H1 (cell line): Measurements from ENCODE around the gene TRAPPC2. TPM values are rescaled to one million over a fixed set of nuclear protein-coding genes. Genes with fewer than 3 reads are reported as not detected.

Experiments used
- CTCF ChIA-PET: fragments of 300-600 bp; sonication (Branson Sonifier 250); formaldehyde crosslinking; loops from one replicate; lab custom pipeline; 2021; ENCODE audit not compliant: partially characterized antibody; lab: Charles Lee
- POLR2A ChIA-PET: fragments of 300-600 bp; sonication (Branson Sonifier 250); formaldehyde crosslinking; loops from one replicate; lab custom pipeline; 2021; ENCODE audit warnings: inconsistent platforms; ENCODE audit not compliant: partially characterized antibody; lab: Charles Lee
- DNase-seq, 2 experiments: peaks; one replicate each; pipeline versions ENCODE4 v3.0.0 to v3.0.0-alpha.2; 2010 to 2022; ENCODE audit warnings: low spot score in 2 of 2, low read depth in 1 of 2, mixed read lengths in 1 of 2
- FAIRE-seq: peaks from 2 replicates; lab custom pipeline; 2011; peaks lifted over from hg19 to GRCh38; lab: Jason Lieb, UNC
- H2AFZ ChIP-seq: 2 replicates; pipeline ENCODE4 v1.8.1; 2012; ENCODE audit warnings: low read length, inconsistent platforms
- H2AK5ac ChIP-seq: 2 replicates; pipeline ENCODE4 v1.6.1; 2013; ENCODE audit warnings: low read depth, low read length
- H2BK120ac ChIP-seq: replicated peaks from 2 replicates; pipeline ENCODE3; 2013; ENCODE audit warnings: low read depth, low read length, inconsistent platforms
- H2BK12ac ChIP-seq: 2 replicates; pipeline ENCODE4 v1.6.1; 2013; ENCODE audit warnings: low read depth, low read length
- H2BK15ac ChIP-seq: 2 replicates; pipeline ENCODE4 v1.6.1; 2013; ENCODE audit warnings: low read length
- H2BK20ac ChIP-seq: 2 replicates; pipeline ENCODE4 v1.6.1; 2013; ENCODE audit warnings: low read length
- H2BK5ac ChIP-seq: 2 replicates; pipeline ENCODE4 v1.6.1; 2013; ENCODE audit warnings: low read depth, low read length
- H3K14ac ChIP-seq: 2 replicates; pipeline ENCODE4 v1.6.1; 2013; ENCODE audit warnings: inconsistent platforms; ENCODE audit not compliant: insufficient read length
- H3K18ac ChIP-seq: 2 replicates; pipeline ENCODE4 v1.6.1; 2013; ENCODE audit warnings: low read length; ENCODE audit errors: extremely low read depth
- H3K23ac ChIP-seq: 2 replicates; pipeline ENCODE4 v1.6.1; 2013; ENCODE audit warnings: inconsistent platforms; ENCODE audit not compliant: insufficient read length
- H3K23me2 ChIP-seq: 2 replicates; pipeline ENCODE4 v1.6.1; 2013; ENCODE audit warnings: low read depth, low read length
- H3K27ac ChIP-seq: 2 replicates; pipeline ENCODE4 v1.6.1; 2011; ENCODE audit warnings: low read depth, low read length, inconsistent platforms
- H3K27me3 ChIP-seq, 4 experiments: replicated peaks in 1 of 4; 1 replicate in 1 of 4; 2 replicates in 3 of 4; pipeline versions ENCODE4 v1.6.1 to v1.8.1; 2011 to 2013; ENCODE audit warnings: low read length in 3 of 4, mild to moderate bottlenecking in 3 of 4, inconsistent platforms in 2 of 4, mixed read lengths in 2 of 4, moderate library complexity in 1 of 4; ENCODE audit not compliant: control insufficient read depth in 3 of 4, insufficient read depth in 3 of 4; ENCODE audit errors: extremely low read depth in 1 of 4
- H3K36me3 ChIP-seq, 4 experiments: 2 replicates each; pipeline versions ENCODE4 v1.6.1 to v1.8.1; 2011 to 2013; ENCODE audit warnings: mild to moderate bottlenecking in 4 of 4, low read length in 3 of 4, moderate library complexity in 2 of 4, control low read depth in 1 of 4, inconsistent platforms in 1 of 4; ENCODE audit not compliant: insufficient read depth in 4 of 4, control insufficient read depth in 2 of 4
- H3K4ac ChIP-seq: replicated peaks from 2 replicates; pipeline ENCODE3; 2013; ENCODE audit warnings: low read length, low read depth, mixed read lengths, inconsistent platforms; ENCODE audit not compliant: insufficient read length
- H3K4me1 ChIP-seq, 4 experiments: replicated peaks in 1 of 4; 1 replicate in 1 of 4; 2 replicates in 3 of 4; pipeline versions ENCODE4 v1.6.1 to v1.8.1; 2011 to 2013; ENCODE audit warnings: low read length in 3 of 4, inconsistent platforms in 2 of 4, mixed read lengths in 1 of 4; ENCODE audit not compliant: insufficient read depth in 4 of 4, control insufficient read depth in 3 of 4
- H3K4me2 ChIP-seq, 2 experiments: 2 replicates each; pipeline versions ENCODE4 v1.6.1 to v1.8.1; 2011 to 2013; ENCODE audit warnings: low read depth in 2 of 2, low read length in 2 of 2, control low read depth in 1 of 2, inconsistent platforms in 1 of 2, mild to moderate bottlenecking in 1 of 2; ENCODE audit not compliant: insufficient read depth in 1 of 2
- H3K4me3 ChIP-seq, 4 experiments: fragments of 200-600, 300-600 bp in 1 of 4; sonication (generic), shearing (Covaris generic), sonication (Bioruptor Twin) in 1 of 4; 2 replicates each; pipeline versions ENCODE4 v1.5.1 to v1.8.1; 2011 to 2016; ENCODE audit warnings: low read length in 4 of 4, low read depth in 3 of 4, control low read depth in 2 of 4, inconsistent platforms in 2 of 4, mild to moderate bottlenecking in 2 of 4, mixed read lengths in 1 of 4, moderate library complexity in 1 of 4; ENCODE audit not compliant: insufficient read depth in 2 of 4; ENCODE audit errors: extremely low read depth in 1 of 4
- H3K56ac ChIP-seq: replicated peaks from 2 replicates; pipeline ENCODE3; 2013; ENCODE audit warnings: low read depth, mild to moderate bottlenecking, mixed read lengths, low read length, inconsistent platforms; ENCODE audit not compliant: insufficient read length
- H3K79me1 ChIP-seq: 2 replicates; pipeline ENCODE4 v1.6.1; 2013; ENCODE audit warnings: low read depth, low read length, control low read depth
- H3K79me2 ChIP-seq, 2 experiments: 2 replicates each; pipeline versions ENCODE4 v1.6.1 to v1.8.1; 2012 to 2013; ENCODE audit warnings: low read length in 2 of 2, mild to moderate bottlenecking in 2 of 2, inconsistent platforms in 1 of 2; ENCODE audit not compliant: insufficient read depth in 2 of 2, control insufficient read depth in 1 of 2
- H3K9ac ChIP-seq, 4 experiments: replicated peaks in 1 of 4; 1 replicate in 1 of 4; 2 replicates in 3 of 4; pipeline versions ENCODE4 v1.6.1 to v1.8.1; 2011 to 2013; ENCODE audit warnings: low read depth in 3 of 4, low read length in 3 of 4, control low read depth in 2 of 4, mild to moderate bottlenecking in 2 of 4, moderate library complexity in 2 of 4, inconsistent platforms in 1 of 4; ENCODE audit errors: extremely low read depth in 1 of 4
- H3K9me3 ChIP-seq, 2 experiments: 2 replicates each; pipeline versions ENCODE4 v1.6.1 to v1.8.1; 2012 to 2013; ENCODE audit warnings: mild to moderate bottlenecking in 2 of 2, moderate library complexity in 2 of 2, control low read depth in 1 of 2, inconsistent platforms in 1 of 2, low read depth in 1 of 2, low read length in 1 of 2, mixed read lengths in 1 of 2; ENCODE audit not compliant: insufficient read depth in 2 of 2
- H4K20me1 ChIP-seq, 2 experiments: replicated peaks in 1 of 2; 2 replicates each; pipeline versions ENCODE3 to v1.8.1; 2011 to 2013; ENCODE audit warnings: inconsistent platforms in 2 of 2, low read length in 2 of 2, mild to moderate bottlenecking in 1 of 2; ENCODE audit not compliant: insufficient read depth in 2 of 2, control insufficient read depth in 1 of 2
- H4K5ac ChIP-seq: 2 replicates; pipeline ENCODE4 v1.6.1; 2013; ENCODE audit warnings: low read length, low read depth, mixed read lengths, inconsistent platforms; ENCODE audit not compliant: insufficient read length
- H4K8ac ChIP-seq: 2 replicates; pipeline ENCODE4 v1.8.0; 2013; ENCODE audit warnings: mild to moderate bottlenecking, moderate library complexity, low read length, inconsistent platforms; ENCODE audit not compliant: insufficient read depth; ENCODE audit errors: extremely low read depth
- H4K91ac ChIP-seq: replicated peaks from 2 replicates; pipeline ENCODE3; 2013; ENCODE audit warnings: low read length, mixed read lengths, inconsistent platforms; ENCODE audit not compliant: insufficient read length
- BACH1 ChIP-seq: IDR thresholded peaks from 2 replicates; pipeline ENCODE4 v1.6.1; 2012; ENCODE audit warnings: low read length, improper control_type of control experiment
- BCL11A ChIP-seq, 2 experiments: IDR thresholded peaks; one replicate each; pipeline ENCODE4 v1.6.1; 2011; ENCODE audit warnings: low read depth in 2 of 2, low read length in 2 of 2, mild to moderate bottlenecking in 2 of 2
- KDM4A ChIP-seq: IDR thresholded peaks from one replicate; pipeline ENCODE4 v1.7.1; 2012; ENCODE audit warnings: low read depth, mild to moderate bottlenecking, moderate library complexity, low read length, inconsistent platforms; ENCODE audit not compliant: severe bottlenecking
- NANOG ChIP-seq: IDR thresholded peaks from 2 replicates; pipeline ENCODE4 v1.6.1; 2011; ENCODE audit warnings: low read length, low read depth, mild to moderate bottlenecking, inconsistent platforms; ENCODE audit not compliant: insufficient read depth, poor library complexity, severe bottlenecking
- POLR2AphosphoS5 ChIP-seq: IDR thresholded peaks from 2 replicates; pipeline ENCODE4 v1.6.1; 2011; ENCODE audit warnings: low read depth, low read length
- RNF2 ChIP-seq: fragments of 200-900, 300-1000 bp; sonication (generic); IDR thresholded peaks from 2 replicates; pipeline ENCODE4 v1.7.1; 2016; ENCODE audit warnings: borderline replicate concordance, low read depth, mild to moderate bottlenecking, antibody characterized with exemption, low read length; ENCODE audit not compliant: poor library complexity, severe bottlenecking; ENCODE audit errors: missing control alignments
- SP2 ChIP-seq: IDR thresholded peaks from 2 replicates; pipeline ENCODE4 v1.6.1; 2012; ENCODE audit warnings: mild to moderate bottlenecking, low read length, inconsistent platforms
- TAF1 ChIP-seq: IDR thresholded peaks from 2 replicates; pipeline ENCODE4 v1.6.1; 2011; ENCODE audit warnings: mild to moderate bottlenecking, low read depth, low read length
- WGBS, 2 experiments: shearing (Covaris generic) in 1 of 2; methylation state at CpG; one replicate each; pipeline versions ENCODE4 v1.1.6 to v1.1.7; 2013 to 2015; ENCODE audit warnings: low lambda C conversion rate in 2 of 2, mixed read lengths in 2 of 2, inconsistent platforms in 1 of 2, low coverage in 1 of 2, missing lambda C conversion rate in 1 of 2; ENCODE audit not compliant: insufficient replicate concordance in 2 of 2, insufficient coverage in 1 of 2, insufficient read length in 1 of 2; ENCODE audit errors: extremely low coverage in 1 of 2, missing lambda C conversion rate in 1 of 2; 5-methylcytosine and 5-hydroxymethylcytosine counted together
- polyA plus RNA-seq, 7 experiments: library from polyadenylated mRNA; depleted of rRNA in 3 of 7; stranded (reverse) in 5 of 7; unstranded in 2 of 7; fragments of >200 nt in 5 of 7; fragments of 200-250 nt in 2 of 7; gene quantifications; 1 replicate in 5 of 7; 2 replicates in 1 of 7; 4 replicates in 1 of 7; pipeline versions ENCODE4 v1.2.1 to v1.2.3, GENCODE V29; 2011 to 2013; ENCODE audit warnings: missing spikeins in 2 of 7, mixed read lengths in 2 of 7
- total RNA-seq: library from RNA; stranded (reverse); fragmentation: NEBNext Ultra II Directional; extraction: Animal tissue kit (Norgen Biotek cat#: 25700); gene quantifications from 2 replicates; pipeline ENCODE4 v1.2.1, GENCODE V29; 2021
- TF ChIP-seq, protein P1 (sequence below), 3 experiments: IDR thresholded peaks; 1 replicate in 2 of 3; 2 replicates in 1 of 3; pipeline versions ENCODE4 v1.5.1 to v1.6.1; 2011; ENCODE audit warnings: low read length in 3 of 3, mild to moderate bottlenecking in 3 of 3, inconsistent platforms in 2 of 3, low read depth in 1 of 3, moderate library complexity in 1 of 3; ENCODE audit not compliant: insufficient read depth in 1 of 3; ENCODE audit errors: control extremely low read depth in 1 of 3

The TRAPPC2 gene
- total and polyA plus RNA-seq, 2 of the 8 experiments (the other 6 are each of a cell fraction or from before 2014, with no cell fraction given), result 6.7 to 10.8 TPM

DNA sequence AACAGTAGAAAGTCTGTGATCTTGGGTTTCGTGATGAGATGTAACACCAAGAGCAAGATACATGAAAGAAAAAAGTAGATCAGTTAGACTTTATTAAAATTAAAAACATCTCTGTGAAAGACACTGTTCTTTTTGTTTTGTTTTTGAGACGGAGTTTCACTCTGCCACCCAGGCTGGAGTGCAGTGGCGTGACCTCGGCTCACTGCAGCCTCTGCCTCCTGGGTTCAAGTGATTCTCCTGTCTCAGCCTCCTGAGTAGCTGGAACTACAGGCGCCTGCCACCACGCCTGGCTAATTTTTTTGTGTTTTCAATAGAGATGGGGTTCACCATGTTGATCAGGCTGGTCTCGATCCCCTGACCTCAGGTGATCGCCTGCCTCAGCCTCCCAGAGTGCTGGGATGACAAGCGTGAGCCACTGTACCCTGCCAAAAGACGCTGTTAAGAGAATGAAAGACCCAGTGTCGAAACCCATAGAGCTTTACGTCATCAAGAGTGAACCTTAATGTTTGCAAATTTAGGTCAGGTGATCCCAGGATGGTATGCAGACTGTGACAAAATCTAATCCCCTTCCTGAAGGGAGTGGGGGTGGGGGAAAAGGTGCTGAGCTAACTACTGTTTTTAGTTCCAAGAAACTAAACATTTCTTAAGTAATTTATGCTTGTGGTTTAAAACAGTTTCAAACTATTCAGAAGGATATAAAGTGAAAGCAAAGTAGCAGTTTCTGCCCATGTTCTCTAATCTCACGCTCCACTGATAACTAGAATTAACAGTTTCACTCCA lies 8.2 kb upstream of the TRAPPC2 start:
- Histone ChIP-seq H3K4me3 (no peak overlapping the region), H2AK5ac (no peak overlapping the region), H2BK12ac (no peak overlapping the region), H3K9ac (no peak overlapping the region), H4K8ac (no peak overlapping the region), H3K9me3 (no peaks in the 10 kb centered on the region), H2BK15ac (no peak overlapping the region), H2BK5ac (no peak overlapping the region), H3K4me1 (peaks cover 0 to 4% (median 0%) of the 10 kb centered on the region in 4 experiments; a peak in 1 of 7 replicates), H3K56ac (no peak overlapping the region), H3K4me2 (no peak overlapping the region), H4K20me1 (no peaks in the 10 kb centered on the region), H4K91ac (no peak overlapping the region), H3K4ac (no peak overlapping the region), H3K23ac (no peak overlapping the region), H3K79me1 (no peaks in the 10 kb centered on the region), H3K27me3 (no peaks in the 10 kb centered on the region), H3K23me2 (no peaks in the 10 kb centered on the region), H3K18ac (no peak overlapping the region), H3K36me3 (peaks cover 2 to 40% (median 6%) of the 10 kb centered on the region in 4 experiments; a peak in 6 of 8 replicates), H4K5ac (no peak overlapping the region), H3K27ac (no peak overlapping the region), H2BK20ac (no peak overlapping the region), H2BK120ac (no peak overlapping the region), H2AFZ (no peak overlapping the region), H3K79me2 (no peaks in the 10 kb centered on the region), H3K14ac (no peak overlapping the region)
- WGBS, 2 experiments, result 90% methylated on average over 11 of the region's 13 CpGs; no CpG with 5 or more reads in 1 of the 2 experiments
- DNase-seq (no peak), FAIRE-seq (peak; percentile 52)
- ChIA-PET POLR2A (interaction anchor here (0.6 to 1.5 kb wide), 2 partner anchors 9 to 31 kb away, joined by 3 read pairs; no protein-coding TSS in a partner anchor), CTCF (interaction anchor here (1.1 kb wide), 1 partner anchor 93 kb away, joined by 3 read pairs; no protein-coding TSS in a partner anchor)
- TF ChIP-seq TAF1 (no peak), RNF2 (no peak), BCL11A (IDR thresholded peaks at IDR 0.05; ENCODE audit: low read depth in 2 of 2, low read length in 2 of 2) (no peak), BACH1 (no peak), SP2 (no peak), NANOG (no peak), POLR2AphosphoS5 (no peak), KDM4A (no peak)
- TF ChIP-seq, protein P1, sequence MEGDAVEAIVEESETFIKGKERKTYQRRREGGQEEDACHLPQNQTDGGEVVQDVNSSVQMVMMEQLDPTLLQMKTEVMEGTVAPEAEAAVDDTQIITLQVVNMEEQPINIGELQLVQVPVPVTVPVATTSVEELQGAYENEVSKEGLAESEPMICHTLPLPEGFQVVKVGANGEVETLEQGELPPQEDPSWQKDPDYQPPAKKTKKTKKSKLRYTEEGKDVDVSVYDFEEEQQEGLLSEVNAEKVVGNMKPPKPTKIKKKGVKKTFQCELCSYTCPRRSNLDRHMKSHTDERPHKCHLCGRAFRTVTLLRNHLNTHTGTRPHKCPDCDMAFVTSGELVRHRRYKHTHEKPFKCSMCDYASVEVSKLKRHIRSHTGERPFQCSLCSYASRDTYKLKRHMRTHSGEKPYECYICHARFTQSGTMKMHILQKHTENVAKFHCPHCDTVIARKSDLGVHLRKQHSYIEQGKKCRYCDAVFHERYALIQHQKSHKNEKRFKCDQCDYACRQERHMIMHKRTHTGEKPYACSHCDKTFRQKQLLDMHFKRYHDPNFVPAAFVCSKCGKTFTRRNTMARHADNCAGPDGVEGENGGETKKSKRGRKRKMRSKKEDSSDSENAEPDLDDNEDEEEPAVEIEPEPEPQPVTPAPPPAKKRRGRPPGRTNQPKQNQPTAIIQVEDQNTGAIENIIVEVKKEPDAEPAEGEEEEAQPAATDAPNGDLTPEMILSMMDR (IDR thresholded peaks at IDR 0.05; ENCODE audit: control extremely low read depth in 1 of 3, insufficient read depth in 1 of 3, low read depth in 1 of 3, low read length in 3 of 3), result no peak
